Kidney (tissue), 22 donors: Measurements from ENCODE around the gene GPAT2. TPM values are rescaled to one million over a fixed set of nuclear protein-coding genes. Genes with fewer than 3 reads are reported as not detected.
A peak's percentile ranks its signal among the peaks of the same experiment; 100 is the strongest.
"Not testable (repeated sequence)": the region's sequence is repeated elsewhere in the genome, so short reads cannot be mapped to it uniquely, and the experiment has no call there.

Experiments
- DNase-seq, 5 donors: peaks; one replicate each; pipeline ENCODE4 v3.0.0-alpha.2; 2013 to 2020
- FAIRE-seq: peaks from 2 replicates; lab custom pipeline; 2012; peaks lifted over from hg19 to GRCh38; lab: Jason Lieb, UNC
- H3K27ac ChIP-seq, 2 donors: one replicate each; pipeline ENCODE4 v1.7.0; 2013; ENCODE audit warnings: low read depth in 2 of 2, low read length in 2 of 2, inconsistent platforms in 1 of 2
- H3K27me3 ChIP-seq: one replicate; pipeline ENCODE4 v1.7.1; 2013; ENCODE audit warnings: low read length, inconsistent platforms; ENCODE audit not compliant: control insufficient read depth, insufficient read depth
- H3K36me3 ChIP-seq, 3 donors: one replicate each; pipeline versions ENCODE4 v1.7.0 to v1.7.1; 2013; ENCODE audit warnings: low read length in 3 of 3, control low read depth in 1 of 3, inconsistent platforms in 1 of 3; ENCODE audit not compliant: insufficient read depth in 3 of 3, control insufficient read depth in 2 of 3
- H3K4me1 ChIP-seq, 3 donors: one replicate each; pipeline versions ENCODE4 v1.7.0 to v1.7.1; 2013; ENCODE audit warnings: low read length in 3 of 3, inconsistent platforms in 1 of 3, low read depth in 1 of 3; ENCODE audit not compliant: control insufficient read depth in 2 of 3, insufficient read depth in 2 of 3
- H3K4me3 ChIP-seq, 3 donors: one replicate each; pipeline versions ENCODE4 v1.7.0 to v1.8.1; 2013; ENCODE audit warnings: low read length in 3 of 3, control low read depth in 1 of 3, inconsistent platforms in 1 of 3
- H3K9ac ChIP-seq, 3 donors: one replicate each; pipeline versions ENCODE4 v1.7.0 to v1.7.1; 2013; ENCODE audit warnings: low read length in 3 of 3, control low read depth in 1 of 3, inconsistent platforms in 1 of 3
- H3K9me3 ChIP-seq, 3 donors: one replicate each; pipeline versions ENCODE4 v1.7.0 to v1.7.1; 2013; ENCODE audit warnings: low read length in 3 of 3, control low read depth in 1 of 3, inconsistent platforms in 1 of 3; ENCODE audit not compliant: control insufficient read depth in 2 of 3, insufficient read depth in 1 of 3
- intact Hi-C: fragments of 100-400 bp; cut with DNase I; formaldehyde crosslinking; loops from one replicate; pipeline ENCODE4 v1.11.1; 2022
- long read RNA-seq, 10 donors: library from polyadenylated mRNA in 1 of 10; unstranded in 1 of 10; transcript quantifications; one replicate each; pipeline ENCODE4 v2.0.0 and lab custom pipeline, GENCODE V29; 2021 to 2026
- polyA plus RNA-seq: library from polyadenylated mRNA; stranded (reverse); fragments of 350-450 nt; fragmentation: Illumina TruSeq; extraction: RNeasy Lipid Tissue Mini Kit (QIAGEN cat#74804); gene quantifications from one replicate; pipeline ENCODE4 v1.2.3, GENCODE V29; 2014; ENCODE audit warnings: low read depth, low replicate concordance; ENCODE audit not compliant: insufficient read depth
- total RNA-seq: library from RNA; stranded (reverse); fragmentation: NEBNext Ultra II Directional; extraction: Animal tissue kit (Norgen Biotek cat#: 25700); gene quantifications from one replicate; pipeline ENCODE4 v1.2.1, GENCODE V29; 2021
- TF ChIP-seq, protein P1 (sequence below): IDR thresholded peaks from 3 replicates; pipeline ENCODE4 v1.5.1; 2012; ENCODE audit warnings: mild to moderate bottlenecking, moderate library complexity, borderline replicate concordance; ENCODE audit not compliant: insufficient read depth; ENCODE audit errors: extremely low read depth
- donor health status: control.
- donor health status: control.
- donor health status: control.
- donor health status: control.
- donor health status: control.
- donor health status: DM: yes; HTN: yes; CAD: no.
- donor health status: Normal renal cell carcinoma (clear cell type).

GPAT2 gene
- total RNA-seq (2.7 TPM), polyA plus RNA-seq (1.1 TPM)
- long read RNA-seq, donor 1, result 0 reads
- long read RNA-seq, donor 2, result 0 reads
- long read RNA-seq, donor 3, partial matches to known transcripts, result 12 of 12 reads
- long read RNA-seq, donor 3, other reads (novel, unspliced or antisense), result 0 of 12 reads
- long read RNA-seq, donor 4, result 0 reads
- long read RNA-seq, donor 5, result 0 reads
- long read RNA-seq, donor 6, result 0 reads
- long read RNA-seq, donor 7, partial matches to known transcripts, result 0 of 5 reads
- long read RNA-seq, donor 7, other reads (novel, unspliced or antisense), result 5 of 5 reads
- long read RNA-seq, donor 8, result 0 reads
- long read RNA-seq, donor 9, result 0 reads
- long read RNA-seq, donor 10, result 0 reads

DNA sequence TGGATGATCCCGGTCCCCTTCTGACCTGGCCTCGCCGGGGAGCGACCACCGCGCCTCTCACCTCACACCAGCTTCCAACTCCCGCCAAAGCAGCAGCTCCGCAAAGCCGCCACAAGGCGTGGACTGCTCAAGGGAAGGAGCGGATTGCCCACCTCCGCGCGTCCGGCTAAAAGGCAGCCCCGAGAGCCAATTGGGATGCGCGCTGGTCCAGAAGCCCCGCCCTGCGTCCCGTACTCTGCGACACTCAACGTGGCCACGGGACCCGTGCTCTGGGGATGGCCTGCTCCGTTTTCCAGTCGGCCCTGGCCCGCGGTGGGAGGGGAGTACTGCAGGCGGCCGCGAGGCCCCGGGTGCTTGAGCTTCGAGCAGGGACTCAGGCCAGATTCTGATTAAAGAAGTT is at the start of gene GPAT2:
Gene GPAT2 (minus strand): TSS at position 125 of the 400 bp plus-strand sequence. CDS start 2,557 bp downstream, outside the sequence.
- intact Hi-C loops, H3K9ac ChIP-seq, H3K27me3 ChIP-seq, H3K4me3 ChIP-seq, H3K4me1 ChIP-seq, H3K9me3 ChIP-seq, H3K27ac ChIP-seq, H3K36me3 ChIP-seq, FAIRE-seq, DNase-seq: not testable (repeated sequence)

DNA sequence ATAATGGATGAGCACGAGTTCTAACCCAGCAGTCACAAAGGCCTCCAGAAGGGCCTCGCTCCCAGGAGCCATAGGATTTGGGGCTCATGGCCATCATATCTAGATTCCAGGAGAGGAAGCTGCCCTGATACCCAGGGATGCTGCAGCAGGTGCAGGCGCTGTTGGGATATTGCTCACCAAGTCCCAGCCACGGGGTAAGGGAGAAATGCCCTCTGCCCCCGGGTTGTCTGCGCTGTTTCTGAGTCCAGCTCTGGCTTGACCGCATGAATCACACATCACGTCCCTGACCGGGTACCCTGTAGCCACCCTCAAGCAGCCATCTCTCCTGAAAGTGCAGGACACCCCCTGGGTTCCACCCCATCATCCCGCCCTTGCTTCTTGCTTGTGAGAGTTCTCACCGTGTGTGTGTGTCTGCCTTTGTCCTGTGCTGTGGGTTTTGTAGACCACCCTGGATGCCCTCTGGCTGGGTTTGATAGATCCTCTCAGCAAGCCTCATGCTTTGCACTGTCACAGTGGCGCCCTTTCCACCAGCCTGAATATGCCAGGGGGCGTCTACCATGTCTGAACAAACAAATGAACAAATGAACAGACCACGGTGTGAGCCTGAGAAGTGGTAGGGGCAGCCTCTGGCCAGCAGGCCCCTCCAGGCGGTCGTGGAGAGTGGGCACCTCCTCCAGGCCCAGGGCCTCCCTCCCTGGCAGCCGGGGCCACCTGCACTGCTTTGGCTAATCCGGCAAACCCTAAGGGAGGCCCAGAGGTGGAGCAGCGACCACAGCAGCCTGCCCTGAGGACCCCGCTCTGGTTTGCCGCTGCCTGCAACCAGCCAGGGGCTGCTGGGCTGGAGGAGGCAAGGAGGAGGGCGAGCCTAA is 49.5 kb upstream of the GPAT2 start:
- intact Hi-C loops, result no loop called here
- no peaks in the 10 kb centered on the region for H3K9me3 ChIP-seq

GRCh38 chr2:96083064-96083939 is 48.6 kb upstream of the GPAT2 start:
- Histone ChIP-seq H3K36me3 (no peaks in the 10 kb centered on the region), H3K4me1 (peaks cover 0 to 7% (median 0%) of the 10 kb centered on the region in 3 donors), H3K4me3 (no peak overlapping the region), H3K9me3 (no peaks in the 10 kb centered on the region), H3K27ac (no peak overlapping the region), H3K9ac (no peak overlapping the region), H3K27me3 (no peaks in the 10 kb centered on the region)
- intact Hi-C loops, result no loop called here
- TF ChIP-seq, protein P1, sequence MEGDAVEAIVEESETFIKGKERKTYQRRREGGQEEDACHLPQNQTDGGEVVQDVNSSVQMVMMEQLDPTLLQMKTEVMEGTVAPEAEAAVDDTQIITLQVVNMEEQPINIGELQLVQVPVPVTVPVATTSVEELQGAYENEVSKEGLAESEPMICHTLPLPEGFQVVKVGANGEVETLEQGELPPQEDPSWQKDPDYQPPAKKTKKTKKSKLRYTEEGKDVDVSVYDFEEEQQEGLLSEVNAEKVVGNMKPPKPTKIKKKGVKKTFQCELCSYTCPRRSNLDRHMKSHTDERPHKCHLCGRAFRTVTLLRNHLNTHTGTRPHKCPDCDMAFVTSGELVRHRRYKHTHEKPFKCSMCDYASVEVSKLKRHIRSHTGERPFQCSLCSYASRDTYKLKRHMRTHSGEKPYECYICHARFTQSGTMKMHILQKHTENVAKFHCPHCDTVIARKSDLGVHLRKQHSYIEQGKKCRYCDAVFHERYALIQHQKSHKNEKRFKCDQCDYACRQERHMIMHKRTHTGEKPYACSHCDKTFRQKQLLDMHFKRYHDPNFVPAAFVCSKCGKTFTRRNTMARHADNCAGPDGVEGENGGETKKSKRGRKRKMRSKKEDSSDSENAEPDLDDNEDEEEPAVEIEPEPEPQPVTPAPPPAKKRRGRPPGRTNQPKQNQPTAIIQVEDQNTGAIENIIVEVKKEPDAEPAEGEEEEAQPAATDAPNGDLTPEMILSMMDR, result no peak
- DNase-seq, result peak in 1 of 5 donors; percentile 9
- no peak for FAIRE-seq

More for the DNA sequence above, 49.5 kb upstream of the GPAT2 start:
- Histone ChIP-seq H3K9ac (no peak overlapping the region), H3K36me3 (no peaks in the 10 kb centered on the region), H3K4me3 (no peak overlapping the region), H3K27ac (no peak overlapping the region), H3K27me3 (no peaks in the 10 kb centered on the region), H3K4me1 (peaks cover 0 to 7% (median 0%) of the 10 kb centered on the region in 3 donors)
- FAIRE-seq (no peak), DNase-seq (peak in 1 of 5 donors; percentile 9)
- TF ChIP-seq, protein P1, result no peak
